ENCODE measurements around the gene APPL2.
"Not testable (repeated sequence)": the region's sequence is repeated elsewhere in the genome, so short reads cannot be mapped to it uniquely, and the experiment has no call there.

Gene APPL2

GRCh38 chr12:105194947-105195346, 41.0 kb downstream of the APPL2 start:
- DNase-seq (ENCODE audit: low read depth in 2 of 2, low spot score in 1 of 2), result no peak

GRCh38 chr12:105192624-105193225, 43.2 kb downstream of the APPL2 start:
- no peak for DNase-seq (ENCODE audit: low read depth in 2 of 2, low spot score in 1 of 2)

GRCh38 chr12:105190530-105190929, 45.4 kb downstream of the APPL2 start:
- DNase-seq (ENCODE audit: low read depth in 2 of 2, low spot score in 1 of 2), result no peak

GRCh38 chr12:105189293-105189692, 46.7 kb downstream of the APPL2 start:
- DNase-seq (ENCODE audit: low read depth in 2 of 2, low spot score in 1 of 2), result no peak

DNA sequence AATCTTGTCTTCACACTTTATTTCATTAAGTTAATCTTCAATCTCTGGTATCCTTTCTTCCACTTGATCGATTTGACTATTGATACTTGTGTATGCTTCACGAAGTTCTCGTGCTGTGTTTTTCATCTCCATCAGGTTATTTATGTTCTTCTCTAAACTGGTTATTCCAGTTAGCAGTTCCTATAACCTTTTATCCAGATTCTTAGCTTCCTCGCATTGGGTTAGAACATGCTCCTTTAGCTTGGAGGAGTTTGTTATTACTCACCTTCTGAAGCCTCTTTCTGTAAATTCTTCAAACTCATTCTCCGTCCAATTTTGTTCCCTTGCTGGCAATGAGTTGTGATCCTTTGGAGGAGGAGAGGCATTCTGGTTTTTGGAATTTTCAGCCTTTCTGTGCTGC, 52.0 kb downstream of the APPL2 start:
- not testable (repeated sequence) for DNase-seq (ENCODE audit: low read depth in 2 of 2, low spot score in 1 of 2)

DNA sequence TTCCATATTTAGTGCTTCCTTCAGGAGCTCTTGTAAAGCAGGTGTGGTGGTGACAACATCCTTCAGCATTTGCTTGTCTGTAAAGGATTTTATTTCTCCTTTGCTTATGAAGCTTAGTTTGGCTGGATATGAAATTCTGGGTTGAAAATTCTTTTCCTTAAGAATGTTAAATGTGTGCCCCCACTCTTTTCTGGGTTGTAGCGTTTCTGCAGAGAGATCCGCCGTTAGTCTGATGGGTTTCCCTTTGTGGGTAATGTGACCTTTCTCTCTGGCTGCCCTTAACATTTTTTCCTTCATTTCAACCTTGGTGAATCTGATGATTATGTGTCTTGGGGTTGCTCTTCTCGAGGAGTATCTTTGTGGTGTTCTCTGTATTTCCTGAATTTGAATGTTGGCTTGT, 52.6 kb downstream of the APPL2 start:
- DNase-seq (ENCODE audit: low read depth in 2 of 2, low spot score in 1 of 2), result not testable (repeated sequence)

DNA sequence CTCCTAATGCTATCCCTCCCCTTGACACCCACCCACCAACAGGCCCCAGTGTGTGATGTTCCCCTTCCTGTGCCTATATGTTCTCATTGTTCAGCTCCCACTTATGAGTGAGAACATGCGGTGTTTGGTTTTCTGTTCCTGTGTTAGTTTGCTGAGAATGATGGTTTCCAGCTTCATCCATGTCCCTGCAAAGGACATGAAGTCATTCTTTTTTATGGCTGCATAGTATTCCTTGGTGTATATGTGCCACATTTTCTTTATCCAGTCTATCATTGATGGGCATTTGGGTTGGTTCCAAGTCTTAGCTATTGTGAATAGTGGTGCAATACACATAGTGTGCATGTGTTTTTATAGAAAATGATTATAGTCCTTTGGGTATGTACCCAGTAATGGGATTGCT, 56.9 kb downstream of the APPL2 start:
- DNase-seq (ENCODE audit: low read depth in 2 of 2, low spot score in 1 of 2), result not testable (repeated sequence)

DNA sequence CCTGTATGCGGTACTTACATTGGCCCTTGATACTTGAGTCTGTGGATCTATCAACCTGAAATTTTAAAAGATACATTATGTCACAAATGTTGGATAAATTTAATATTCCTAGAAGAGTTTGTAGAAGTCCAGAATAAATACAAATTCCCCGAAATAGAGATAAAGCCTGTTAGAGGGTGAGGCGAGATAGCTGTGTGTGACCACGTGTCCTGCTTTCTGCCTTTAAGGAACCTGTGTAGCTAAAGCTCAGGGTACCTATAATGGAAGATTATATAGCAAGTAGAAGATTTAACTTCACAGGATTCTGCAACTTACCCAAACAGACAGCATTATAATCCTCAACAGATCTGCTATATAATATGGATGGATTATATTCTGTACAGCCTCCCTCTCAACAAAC, 58.8 kb downstream of the APPL2 start:
- no peak for DNase-seq (ENCODE audit: low read depth in 2 of 2, low spot score in 1 of 2)

DNA sequence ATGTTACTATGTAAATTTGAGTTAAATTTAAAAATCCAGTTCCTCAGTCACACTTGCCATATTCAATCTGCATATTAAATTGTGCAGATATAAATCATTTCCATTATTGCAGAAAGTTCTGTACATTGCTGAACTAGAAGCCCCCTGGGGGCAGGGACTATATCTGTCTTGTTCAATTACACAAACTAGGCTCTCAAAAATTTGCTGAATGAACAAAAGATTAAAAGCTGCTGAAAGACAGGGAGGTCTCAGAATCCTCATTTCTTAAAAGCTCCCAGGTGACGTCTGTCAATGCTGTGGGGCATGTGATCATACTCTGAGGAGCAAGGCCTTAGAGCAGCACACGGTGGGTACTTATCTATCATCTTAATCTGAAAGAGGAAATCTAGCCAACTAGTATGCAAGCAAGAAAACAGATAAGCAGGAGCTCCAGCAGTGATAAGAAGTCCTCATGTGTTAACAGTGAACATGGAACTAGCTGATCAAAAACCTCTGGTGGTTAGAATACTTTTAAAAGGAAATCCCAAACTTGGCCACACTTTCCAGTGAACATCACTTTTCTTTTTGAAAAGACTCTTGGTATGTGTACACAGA, 60.5 kb downstream of the APPL2 start:
- no peak for DNase-seq (ENCODE audit: low read depth in 2 of 2, low spot score in 1 of 2)

GRCh38 chr12:105171691-105172436, 64.1 kb downstream of the APPL2 start:
- DNase-seq (ENCODE audit: low read depth in 2 of 2, low spot score in 1 of 2), result no peak

GRCh38 chr12:105170139-105170538, 65.8 kb downstream of the APPL2 start:
- no peak for DNase-seq (ENCODE audit: low read depth in 2 of 2, low spot score in 1 of 2)

GRCh38 chr12:105168006-105168405, 68.0 kb downstream of the APPL2 start:
- DNase-seq (ENCODE audit: low read depth in 2 of 2, low spot score in 1 of 2), result no peak

- no peak for DNase-seq (ENCODE audit: low read depth in 2 of 2, low spot score in 1 of 2)
Measured at GRCh38 chr12:105167346-105167745, 68.6 kb downstream of the APPL2 start.

- no peak for DNase-seq (ENCODE audit: low read depth in 2 of 2, low spot score in 1 of 2)
Measured at GRCh38 chr12:105166736-105167135, 69.2 kb downstream of the APPL2 start.

DNA sequence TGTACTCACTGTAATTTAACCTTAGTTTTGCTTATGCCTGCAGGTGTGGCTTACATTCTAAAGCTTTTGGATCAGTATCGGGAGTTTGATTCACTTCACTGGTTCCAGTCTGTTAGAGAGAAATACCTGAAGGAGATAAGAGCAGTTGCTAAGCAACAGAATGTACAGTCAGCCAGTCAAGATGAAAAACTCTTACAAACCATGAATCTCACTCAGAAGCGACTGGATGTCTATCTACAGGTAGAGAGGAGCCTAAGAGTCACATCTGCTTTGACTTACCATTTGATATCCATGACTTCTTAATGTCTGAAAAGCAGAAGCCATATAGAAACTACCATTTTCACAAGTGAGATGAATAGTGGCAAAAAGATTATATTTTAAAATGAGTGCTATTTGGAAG, 71.9 kb downstream of the APPL2 start:
- DNase-seq (ENCODE audit: low read depth in 2 of 2, low spot score in 1 of 2), result no peak

DNA sequence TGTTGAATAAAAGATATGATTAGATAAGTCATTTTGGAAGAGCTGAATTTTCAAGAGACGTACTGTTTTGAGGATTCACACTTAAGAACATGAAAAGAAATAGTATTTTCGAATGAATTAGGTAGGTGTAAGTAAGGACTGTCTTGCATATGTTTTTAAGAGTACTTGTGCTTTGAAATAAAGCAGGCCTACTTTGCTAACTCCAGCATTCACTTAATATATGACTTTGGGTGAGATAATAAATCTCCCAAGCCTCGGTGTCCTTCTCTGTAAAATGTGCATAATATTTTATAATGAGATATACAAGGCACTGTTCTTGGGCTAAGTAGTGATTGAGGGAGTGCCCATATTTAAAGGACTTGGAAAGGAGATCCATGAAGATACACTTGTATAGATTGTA, 73.8 kb downstream of the APPL2 start:
- DNase-seq (ENCODE audit: low read depth in 2 of 2, low spot score in 1 of 2), result no peak

DNA sequence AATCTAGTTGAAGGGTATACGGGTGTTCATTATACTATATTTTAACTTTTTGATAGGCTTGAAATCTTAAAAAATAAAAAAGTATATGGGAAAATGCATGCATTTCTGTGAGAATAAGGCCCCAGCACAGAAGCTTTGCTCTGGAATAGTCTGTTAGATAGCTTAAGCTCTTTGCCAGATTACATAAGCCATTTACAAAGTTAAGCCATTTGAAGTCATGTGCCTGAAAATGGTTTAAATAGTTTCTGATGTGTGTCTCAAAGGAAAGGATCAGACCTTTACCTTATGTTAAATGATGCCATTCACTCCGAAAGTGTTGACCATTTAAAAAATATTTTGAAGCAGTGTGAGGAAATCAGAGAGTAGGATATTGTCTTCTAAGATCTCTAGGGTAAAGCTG, 77.1 kb downstream of the APPL2 start:
- DNase-seq (ENCODE audit: low read depth in 2 of 2, low spot score in 1 of 2), result no peak

- no peak for DNase-seq (ENCODE audit: low read depth in 2 of 2, low spot score in 1 of 2)
Measured at GRCh38 chr12:105157606-105158005, 78.4 kb downstream of the APPL2 start.

- no peak for DNase-seq (ENCODE audit: low read depth in 2 of 2, low spot score in 1 of 2)
Measured at GRCh38 chr12:105156260-105156659, 79.7 kb downstream of the APPL2 start.

DNA sequence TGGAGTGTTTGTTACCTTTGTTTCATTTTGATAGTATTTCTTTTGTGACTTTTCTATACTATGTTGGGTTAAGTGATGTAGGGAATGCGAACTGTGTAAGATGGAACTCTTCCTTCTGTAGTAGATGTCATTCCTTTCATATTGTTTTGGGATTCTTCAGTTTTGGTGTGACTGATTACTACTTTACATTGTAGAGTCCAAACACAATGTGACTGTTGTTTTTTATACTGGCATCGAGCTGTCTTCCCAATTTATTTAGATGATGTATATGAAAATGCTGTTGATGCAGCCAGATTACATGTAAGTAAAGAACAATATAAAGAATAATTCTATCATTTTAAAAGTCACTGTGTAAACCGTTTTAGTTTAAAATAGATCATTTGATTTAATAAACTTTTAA, 93.7 kb downstream of the APPL2 start:
- no peak for DNase-seq (ENCODE audit: low read depth in 2 of 2, low spot score in 1 of 2)

DNA sequence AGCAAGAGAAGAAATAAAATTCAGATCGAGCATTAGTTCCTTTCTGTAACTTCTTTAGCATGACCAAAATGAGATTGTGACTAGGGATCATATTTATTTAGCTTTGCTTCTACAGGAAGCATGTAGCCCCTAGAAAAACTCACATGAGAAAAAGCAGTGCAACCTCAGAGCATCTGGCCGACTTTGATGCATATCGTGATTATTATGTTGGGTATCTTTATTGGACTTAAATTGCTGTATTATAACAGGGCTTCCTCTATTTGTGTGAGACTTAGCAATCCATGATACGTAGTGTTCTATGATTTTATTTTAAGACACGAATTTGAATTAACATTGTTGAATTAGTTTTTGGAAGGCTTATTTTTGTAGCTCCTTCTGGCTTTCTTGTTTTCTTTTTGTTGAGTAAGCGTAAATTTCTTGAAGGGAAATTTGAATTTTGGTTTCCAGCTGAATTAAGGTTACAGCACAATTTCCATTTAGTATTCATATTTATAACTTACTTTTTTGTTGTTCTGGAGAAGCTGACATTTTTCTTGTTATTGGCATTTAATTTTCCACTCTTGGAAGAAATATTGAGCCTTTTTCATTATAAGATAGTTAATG, 94.6 kb downstream of the APPL2 start:
- DNase-seq (ENCODE audit: low read depth in 2 of 2, low spot score in 1 of 2), result no peak

- DNase-seq (ENCODE audit: low read depth in 2 of 2, low spot score in 1 of 2), result no peak
Measured at GRCh38 chr12:105138248-105138647, 97.7 kb downstream of the APPL2 start.

All from stimulated activated CD8-positive, alpha-beta memory T cell treated with anti-CD3 and anti-CD28 coated beads, Interleukin-4, amount 100 ng/mL, for 4 hours (primary cell).